Limb (tissue), 2 donors: ENCODE results near the gene NFIL3.
A peak's percentile ranks its signal among the peaks of the same experiment; 100 is the strongest.
"Not testable (repeated sequence)": the region's sequence is repeated elsewhere in the genome, so short reads cannot be mapped to it uniquely, and the experiment has no call there.

Experiments
- DNase-seq, 2 donors: peaks; one replicate each; pipeline ENCODE4 v3.0.0-alpha.2; 2016; ENCODE audit errors: extremely low spot score in 2 of 2

The NFIL3 gene

GRCh38 chr9:91423785-91424402, at the start of gene NFIL3:
TSS of gene NFIL3 (minus strand) at chr9:91423832. CDS start at chr9:91410734, 13,098 bp downstream.
- peak; percentile 84 to 90 for DNase-seq

GRCh38 chr9:91471524-91471923, 47.9 kb upstream of the NFIL3 start:
- not testable (repeated sequence) for DNase-seq

GRCh38 chr9:91465420-91465819, 41.8 kb upstream of the NFIL3 start:
- no peak for DNase-seq

GRCh38 chr9:91458906-91459305, 35.3 kb upstream of the NFIL3 start:
- no peak for DNase-seq

GRCh38 chr9:91452844-91453243, 29.2 kb upstream of the NFIL3 start:
- DNase-seq: no peak

- DNase-seq: no peak
Observed at GRCh38 chr9:91451431-91452270, 28.0 kb upstream of the NFIL3 start.

GRCh38 chr9:91445135-91445534, 21.5 kb upstream of the NFIL3 start:
- DNase-seq: no peak

- no peak for DNase-seq
Observed at GRCh38 chr9:91443994-91444392, 20.4 kb upstream of the NFIL3 start.

- no peak for DNase-seq
Observed at GRCh38 chr9:91443321-91443993, 19.8 kb upstream of the NFIL3 start.

- DNase-seq: no peak
Observed at GRCh38 chr9:91436841-91437240, 13.2 kb upstream of the NFIL3 start.

GRCh38 chr9:91433180-91433579, 9.5 kb upstream of the NFIL3 start:
- no peak for DNase-seq

GRCh38 chr9:91431485-91431884, 7.9 kb upstream of the NFIL3 start:
- no peak for DNase-seq

GRCh38 chr9:91429501-91429900, 5.9 kb upstream of the NFIL3 start:
- DNase-seq: no peak

GRCh38 chr9:91428927-91429351, 5.3 kb upstream of the NFIL3 start:
- no peak for DNase-seq

GRCh38 chr9:91428436-91428835, 4.8 kb upstream of the NFIL3 start:
- DNase-seq: no peak

GRCh38 chr9:91427873-91428272, 4.2 kb upstream of the NFIL3 start:
- no peak for DNase-seq

GRCh38 chr9:91426123-91426745, 2.6 kb upstream of the NFIL3 start:
- peak in 1 of 2 donors; percentile 36 for DNase-seq

- DNase-seq: no peak
Observed at GRCh38 chr9:91425271-91425670, 1.6 kb upstream of the NFIL3 start.

- peak; percentile 49 to 86 for DNase-seq
Observed at GRCh38 chr9:91424403-91425176, 958 bp upstream of the NFIL3 start.

GRCh38 chr9:91422758-91423711, 597 bp downstream of the NFIL3 start:
- DNase-seq: peak; percentile 58 to 83
